NCI-H146 treated with DMSO at 0.1 percent for 48 hours (cell line): ENCODE results near the gene IARS1.

Experiments
- DNase-seq: peaks from one replicate; lab custom pipeline; 2025; ENCODE audit not compliant: unreplicated experiment; lab: John Stamatoyannopoulos, UW

The IARS1 gene

GRCh38 chr9:92247296-92247695 is 46.2 kb downstream of the IARS1 start:
- DNase-seq: no peak

- peak; percentile 41 for DNase-seq
Measured at GRCh38 chr9:92245005-92245797, 48.3 kb downstream of the IARS1 start.
